Tibial nerve (tissue), 4 donors: ENCODE measurements around the gene TOMM20. TPM values are rescaled to one million over a fixed set of nuclear protein-coding genes. Genes with fewer than 3 reads are reported as not detected.
"Not testable (repeated sequence)": the region's sequence is repeated elsewhere in the genome, so short reads cannot be mapped to it uniquely, and the experiment has no call there.

Experiments
- DNase-seq, 2 donors: peaks; one replicate each; pipeline ENCODE4 v3.0.0-alpha.2; 2019; ENCODE audit warnings: low spot score in 2 of 2
- H3K27ac ChIP-seq, 4 donors: fragments of 200-600 bp; sonication (generic) in 3 of 4; one replicate each; pipeline ENCODE4 v1.5.1; 2017 to 2019; ENCODE audit warnings: mild to moderate bottlenecking in 1 of 4
- H3K27me3 ChIP-seq, 2 donors: fragments of 200-600 bp; sonication (generic) in 1 of 2; one replicate each; pipeline versions ENCODE4 v1.5.1 to v1.6.0; 2017 to 2019
- H3K36me3 ChIP-seq, 3 donors: fragments of 200-600 bp; sonication (generic); one replicate each; pipeline ENCODE4 v1.5.1; 2018 to 2019
- H3K4me1 ChIP-seq, 4 donors: fragments of 200-600 bp; sonication (generic) in 3 of 4; one replicate each; pipeline ENCODE4 v1.5.1; 2017 to 2019
- H3K4me3 ChIP-seq, 4 donors: fragments of 200-600 bp; sonication (generic) in 3 of 4; one replicate each; pipeline ENCODE4 v1.5.1; 2017 to 2019; ENCODE audit warnings: mild to moderate bottlenecking in 1 of 4, moderate library complexity in 1 of 4
- H3K9me3 ChIP-seq, 4 donors: fragments of 200-600 bp; sonication (generic) in 3 of 4; one replicate each; pipeline ENCODE4 v1.5.1; 2017 to 2019
- EP300 ChIP-seq, 2 donors: sonication (generic); formaldehyde crosslinking; IDR thresholded peaks; one replicate each; pipeline ENCODE4 v1.6.1; 2017; ENCODE audit warnings: antibody characterized with exemption in 2 of 2, mild to moderate bottlenecking in 1 of 2
- POLR2A ChIP-seq, 2 donors: fragments of 450-650 bp; IDR thresholded peaks; one replicate each; pipeline ENCODE4 v1.6.1; 2017; ENCODE audit warnings: antibody characterized with exemption in 2 of 2, mild to moderate bottlenecking in 2 of 2, moderate library complexity in 2 of 2
- WGBS, 2 donors: methylation state at CpG; one replicate each; pipeline ENCODE4 v1.1.5; 2018; 5-methylcytosine and 5-hydroxymethylcytosine counted together
- total RNA-seq, 4 donors: library from RNA; depleted of rRNA; stranded (reverse); fragments of >200 nt; gene quantifications; one replicate each; pipeline ENCODE4 v1.1.0, GENCODE V29; 2016
- TF ChIP-seq, protein P1 (sequence below), 5 experiments: fragments of 200-600 bp in 3 of 5; fragments of 450-650 bp in 2 of 5; sonication (generic) in 3 of 5; IDR thresholded peaks; one replicate each; pipeline ENCODE4 v1.5.1; 2016 to 2019; ENCODE audit warnings: antibody characterized with exemption in 5 of 5, mild to moderate bottlenecking in 3 of 5, moderate library complexity in 2 of 5

Gene TOMM20
- total RNA-seq, 4 donors from 2014 or later: 57.6 to 105 (median 83.1) TPM

GRCh38 chr1:235102259-235102582, 26.4 kb downstream of the TOMM20 start:
- Histone ChIP-seq H3K36me3 (peaks cover 0 to 3% (median 0%) of the 10 kb centered on the region in 3 donors), H3K4me1 (peaks cover 0 to 22% (median 4%) of the 10 kb centered on the region in 4 donors), H3K27ac (no peak overlapping the region), H3K27me3 (no peaks in the 10 kb centered on the region), H3K9me3 (no peaks in the 10 kb centered on the region), H3K4me3 (no peak overlapping the region)
- DNase-seq: no peak
- WGBS, 2 donors: 90 to 94% methylated on average over 3 of the region's 3 CpGs
- TF ChIP-seq EP300 (IDR thresholded peaks at IDR 0.05) (no peak), POLR2A (IDR thresholded peaks at IDR 0.05) (no peak)
- TF ChIP-seq, protein P1, sequence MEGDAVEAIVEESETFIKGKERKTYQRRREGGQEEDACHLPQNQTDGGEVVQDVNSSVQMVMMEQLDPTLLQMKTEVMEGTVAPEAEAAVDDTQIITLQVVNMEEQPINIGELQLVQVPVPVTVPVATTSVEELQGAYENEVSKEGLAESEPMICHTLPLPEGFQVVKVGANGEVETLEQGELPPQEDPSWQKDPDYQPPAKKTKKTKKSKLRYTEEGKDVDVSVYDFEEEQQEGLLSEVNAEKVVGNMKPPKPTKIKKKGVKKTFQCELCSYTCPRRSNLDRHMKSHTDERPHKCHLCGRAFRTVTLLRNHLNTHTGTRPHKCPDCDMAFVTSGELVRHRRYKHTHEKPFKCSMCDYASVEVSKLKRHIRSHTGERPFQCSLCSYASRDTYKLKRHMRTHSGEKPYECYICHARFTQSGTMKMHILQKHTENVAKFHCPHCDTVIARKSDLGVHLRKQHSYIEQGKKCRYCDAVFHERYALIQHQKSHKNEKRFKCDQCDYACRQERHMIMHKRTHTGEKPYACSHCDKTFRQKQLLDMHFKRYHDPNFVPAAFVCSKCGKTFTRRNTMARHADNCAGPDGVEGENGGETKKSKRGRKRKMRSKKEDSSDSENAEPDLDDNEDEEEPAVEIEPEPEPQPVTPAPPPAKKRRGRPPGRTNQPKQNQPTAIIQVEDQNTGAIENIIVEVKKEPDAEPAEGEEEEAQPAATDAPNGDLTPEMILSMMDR (IDR thresholded peaks at IDR 0.05): no peak

DNA sequence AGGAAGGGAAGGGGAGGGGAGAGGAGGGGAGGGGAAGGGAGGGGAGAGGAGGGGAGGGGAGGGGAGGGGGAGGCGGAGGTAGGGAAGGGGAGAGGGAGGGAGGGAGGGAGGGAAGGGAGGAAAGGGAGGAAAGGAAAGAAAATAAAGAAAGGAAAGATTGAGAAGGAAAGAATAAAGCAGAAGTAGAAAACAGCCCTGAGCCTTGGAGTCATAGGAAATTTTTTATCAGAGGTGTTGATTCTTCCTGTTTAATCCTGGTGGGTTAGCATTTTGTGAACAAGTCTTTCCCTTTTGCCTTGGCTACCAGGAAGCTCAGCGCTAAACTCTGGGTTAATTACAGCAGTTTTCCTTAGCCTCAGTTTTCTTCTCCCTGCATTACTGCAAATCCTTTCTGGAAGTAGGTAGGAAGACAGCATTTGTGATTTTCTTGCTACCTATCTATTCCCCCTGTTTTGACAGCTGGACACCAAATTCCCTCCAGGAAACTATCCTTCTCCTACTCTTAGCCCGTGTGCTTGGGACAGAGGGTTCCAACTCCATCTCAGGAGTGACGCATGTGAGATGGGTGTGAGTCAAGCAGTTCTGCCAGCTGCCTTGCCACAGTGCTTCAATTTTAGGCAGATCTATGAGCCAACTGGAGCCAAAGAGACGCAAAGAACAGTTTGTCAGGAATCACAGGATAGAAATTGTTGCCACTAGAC, 26.9 kb downstream of the TOMM20 start:
- H3K27me3 ChIP-seq: no peaks in the 10 kb centered on the region
- no peak for DNase-seq
- no peak overlapping the region for H3K4me3 ChIP-seq
- H3K4me1 ChIP-seq: peaks cover 0 to 22% (median 4%) of the 10 kb centered on the region in 4 donors
- no peak for TF ChIP-seq POLR2A (IDR thresholded peaks at IDR 0.05)
- TF ChIP-seq, protein P1 (IDR thresholded peaks at IDR 0.05): no peak
- TF ChIP-seq EP300 (IDR thresholded peaks at IDR 0.05): no peak
- WGBS, 2 donors: 85% methylated on average over 5 of the region's 5 CpGs
- H3K36me3 ChIP-seq: no peaks in the 10 kb centered on the region
- H3K27ac ChIP-seq: no peak overlapping the region
- no peaks in the 10 kb centered on the region for H3K9me3 ChIP-seq

GRCh38 chr1:235100194-235100772, 28.4 kb downstream of the TOMM20 start:
- H3K36me3 ChIP-seq: no peaks in the 10 kb centered on the region
- no peak overlapping the region for H3K4me3 ChIP-seq
- peaks cover 0 to 17% (median 4%) of the 10 kb centered on the region in 4 donors for H3K4me1 ChIP-seq
- H3K27me3 ChIP-seq: no peaks in the 10 kb centered on the region
- TF ChIP-seq POLR2A (IDR thresholded peaks at IDR 0.05): no peak
- TF ChIP-seq EP300 (IDR thresholded peaks at IDR 0.05): no peak
- TF ChIP-seq, protein P1 (IDR thresholded peaks at IDR 0.05): no peak
- 52 to 59% methylated on average over 13 of the region's 13 CpGs for WGBS, 2 donors
- no peaks in the 10 kb centered on the region for H3K9me3 ChIP-seq
- peak in 1 of 2 donors; percentile 50 for DNase-seq
- peak overlapping the region in 1 of 4 donors; percentile 2 for H3K27ac ChIP-seq

GRCh38 chr1:235098991-235099390, 29.6 kb downstream of the TOMM20 start:
- no peaks in the 10 kb centered on the region for H3K9me3 ChIP-seq
- no peak for DNase-seq
- no peak overlapping the region for H3K27ac ChIP-seq
- peaks cover 0 to 12% (median under 1%) of the 10 kb centered on the region in 4 donors for H3K4me1 ChIP-seq
- no peaks in the 10 kb centered on the region for H3K36me3 ChIP-seq
- H3K4me3 ChIP-seq: no peak overlapping the region
- 97% methylated on average over 9 of the region's 9 CpGs for WGBS, 2 donors
- TF ChIP-seq, protein P1 (IDR thresholded peaks at IDR 0.05): no peak
- TF ChIP-seq EP300 (IDR thresholded peaks at IDR 0.05) (no peak), POLR2A (IDR thresholded peaks at IDR 0.05) (no peak)
- no peaks in the 10 kb centered on the region for H3K27me3 ChIP-seq

GRCh38 chr1:235098547-235098946, 30.1 kb downstream of the TOMM20 start:
- Histone ChIP-seq H3K4me3 (no peak overlapping the region), H3K4me1 (peaks cover 0 to 13% (median 4%) of the 10 kb centered on the region in 4 donors), H3K27ac (no peak overlapping the region), H3K36me3 (no peaks in the 10 kb centered on the region), H3K9me3 (no peaks in the 10 kb centered on the region), H3K27me3 (no peaks in the 10 kb centered on the region)
- no peak for DNase-seq
- 84 to 87% methylated on average over 6 of the region's 6 CpGs for WGBS, 2 donors
- TF ChIP-seq, protein P1 (IDR thresholded peaks at IDR 0.05): no peak
- TF ChIP-seq POLR2A (IDR thresholded peaks at IDR 0.05): no peak
- no peak for TF ChIP-seq EP300 (IDR thresholded peaks at IDR 0.05)

- DNase-seq, H3K27ac ChIP-seq, H3K4me3 ChIP-seq, H3K36me3 ChIP-seq, H3K9me3 ChIP-seq, H3K27me3 ChIP-seq: not testable (repeated sequence)
- H3K4me1 ChIP-seq: peaks cover 0 to 21% (median 9%) of the 10 kb centered on the region in 4 donors
- WGBS, 2 donors: 91 to 94% methylated on average over 14 of the region's 14 CpGs
These were observed 31.1 kb downstream of the TOMM20 start for GRCh38 chr1:235097501-235097900.
